Left kidney (tissue), 2 donors: ENCODE measurements around the gene ST3GAL3. TPM values are rescaled to one million over a fixed set of nuclear protein-coding genes. Genes with fewer than 3 reads are reported as not detected.
A peak's percentile ranks its signal among the peaks of the same experiment; 100 is the strongest.

Experiments
- DNase-seq: peaks from one replicate; pipeline ENCODE4 v3.0.0-alpha.2; 2013
- polyA plus RNA-seq: library from polyadenylated mRNA; unstranded; fragments of 120-200 nt; gene quantifications from one replicate; pipeline ENCODE4 v1.2.1, GENCODE V29; 2013; ENCODE audit not compliant: insufficient read length

Gene ST3GAL3
- polyA plus RNA-seq, 1 donor = 25.4 TPM

- no peak for DNase-seq
Measured at GRCh38 chr1:43938383-43938782, 231.0 kb downstream of the ST3GAL3 start.

GRCh38 chr1:43938892-43939587, 231.7 kb downstream of the ST3GAL3 start:
- DNase-seq = no peak

- DNase-seq = no peak
Measured at GRCh38 chr1:43942411-43942810, 235.1 kb downstream of the ST3GAL3 start.

GRCh38 chr1:43944860-43945259, 237.5 kb downstream of the ST3GAL3 start:
- DNase-seq = no peak

- DNase-seq = no peak
Measured at GRCh38 chr1:43945674-43946235, 238.4 kb downstream of the ST3GAL3 start.

- DNase-seq = peak; percentile 95
Measured at GRCh38 chr1:43946236-43947060, 239.1 kb downstream of the ST3GAL3 start, which contains the start of gene IPO13. Gene IPO13, plus strand, starts transcription at chr1:43946950. Its CDS starts 651 bp downstream, at chr1:43947601.

- DNase-seq = no peak
Measured at GRCh38 chr1:43947061-43947873, 239.9 kb downstream of the ST3GAL3 start.

GRCh38 chr1:43947874-43948437, 240.6 kb downstream of the ST3GAL3 start:
- no peak for DNase-seq

- DNase-seq = no peak
Measured at GRCh38 chr1:43949678-43950077, 242.3 kb downstream of the ST3GAL3 start.

- DNase-seq = no peak
Measured at GRCh38 chr1:43951021-43951985, 244.0 kb downstream of the ST3GAL3 start.

- peak; percentile 64 for DNase-seq
Measured at GRCh38 chr1:43952731-43953346, 245.5 kb downstream of the ST3GAL3 start.

- no peak for DNase-seq
Measured at GRCh38 chr1:43953361-43953760, 246.0 kb downstream of the ST3GAL3 start.

- no peak for DNase-seq
Measured at GRCh38 chr1:43954036-43954435, 246.7 kb downstream of the ST3GAL3 start.

- no peak for DNase-seq
Measured at GRCh38 chr1:43956234-43956633, 248.9 kb downstream of the ST3GAL3 start.

GRCh38 chr1:43957407-43958040, 250.2 kb downstream of the ST3GAL3 start:
- DNase-seq = no peak

GRCh38 chr1:43958351-43959255, 251.3 kb downstream of the ST3GAL3 start:
- no peak for DNase-seq

GRCh38 chr1:43960798-43961197, 253.5 kb downstream of the ST3GAL3 start:
- DNase-seq = no peak

GRCh38 chr1:43961692-43962091, 254.4 kb downstream of the ST3GAL3 start:
- no peak for DNase-seq
